Kidney epithelial cell (primary cell): ENCODE results near the gene ANTXR2. TPM values are rescaled to one million over a fixed set of nuclear protein-coding genes. Genes with fewer than 3 reads are reported as not detected.
"Not testable (repeated sequence)": the region's sequence is repeated elsewhere in the genome, so short reads cannot be mapped to it uniquely, and the experiment has no call there.

Experiments used
- DNase-seq: peaks from one replicate; pipeline ENCODE4 v3.0.0-alpha.2; 2010; ENCODE audit warnings: low read depth
- H3K27me3 ChIP-seq: 2 replicates; pipeline ENCODE4 v1.6.0; 2011; ENCODE audit warnings: low read length; ENCODE audit not compliant: control insufficient read depth, insufficient read depth
- H3K36me3 ChIP-seq: 2 replicates; pipeline ENCODE4 v1.5.1; 2011; ENCODE audit warnings: low read length; ENCODE audit not compliant: control insufficient read depth, insufficient read depth
- H3K4me3 ChIP-seq: 2 replicates; pipeline ENCODE4 v1.5.1; 2011; ENCODE audit warnings: low read depth, mild to moderate bottlenecking, control low read depth, low read length
- total RNA-seq: library from RNA; depleted of rRNA; stranded (reverse); fragments of >200 nt; gene quantifications from 2 replicates; pipeline ENCODE4 v1.2.3, GENCODE V29; 2015
- TF ChIP-seq, protein P1 (sequence below): IDR thresholded peaks from 2 replicates; pipeline ENCODE4 v1.5.1; 2011; ENCODE audit warnings: mild to moderate bottlenecking, moderate library complexity, low read length, control low read depth, inconsistent platforms; ENCODE audit not compliant: insufficient read depth, poor library complexity, severe bottlenecking

The ANTXR2 gene
- total RNA-seq, 1 donor from 2014 or later: 32.7 TPM

DNA sequence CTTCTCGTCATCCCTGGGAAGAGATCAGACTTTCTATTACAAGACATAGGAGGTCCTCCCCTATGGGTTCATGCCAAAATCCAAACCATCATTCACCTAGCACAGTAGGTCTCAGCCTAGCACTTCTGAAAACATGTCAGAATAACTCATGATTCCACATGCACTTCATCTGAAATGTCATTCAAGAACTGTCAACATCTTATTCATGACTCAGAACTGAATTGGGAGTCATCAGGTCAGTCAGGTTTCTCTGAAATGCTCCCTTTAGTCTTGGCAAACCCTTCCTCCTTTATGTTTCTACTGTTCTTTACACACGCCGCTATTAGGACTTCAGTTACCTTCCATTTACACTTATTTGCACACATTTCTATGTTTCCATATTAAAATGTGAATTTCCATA is 67.2 kb downstream of the ANTXR2 start:
- Histone ChIP-seq H3K36me3 (no peaks in the 10 kb centered on the region), H3K4me3 (no peak overlapping the region), H3K27me3 (no peaks in the 10 kb centered on the region)
- no peak for DNase-seq
- TF ChIP-seq, protein P1, sequence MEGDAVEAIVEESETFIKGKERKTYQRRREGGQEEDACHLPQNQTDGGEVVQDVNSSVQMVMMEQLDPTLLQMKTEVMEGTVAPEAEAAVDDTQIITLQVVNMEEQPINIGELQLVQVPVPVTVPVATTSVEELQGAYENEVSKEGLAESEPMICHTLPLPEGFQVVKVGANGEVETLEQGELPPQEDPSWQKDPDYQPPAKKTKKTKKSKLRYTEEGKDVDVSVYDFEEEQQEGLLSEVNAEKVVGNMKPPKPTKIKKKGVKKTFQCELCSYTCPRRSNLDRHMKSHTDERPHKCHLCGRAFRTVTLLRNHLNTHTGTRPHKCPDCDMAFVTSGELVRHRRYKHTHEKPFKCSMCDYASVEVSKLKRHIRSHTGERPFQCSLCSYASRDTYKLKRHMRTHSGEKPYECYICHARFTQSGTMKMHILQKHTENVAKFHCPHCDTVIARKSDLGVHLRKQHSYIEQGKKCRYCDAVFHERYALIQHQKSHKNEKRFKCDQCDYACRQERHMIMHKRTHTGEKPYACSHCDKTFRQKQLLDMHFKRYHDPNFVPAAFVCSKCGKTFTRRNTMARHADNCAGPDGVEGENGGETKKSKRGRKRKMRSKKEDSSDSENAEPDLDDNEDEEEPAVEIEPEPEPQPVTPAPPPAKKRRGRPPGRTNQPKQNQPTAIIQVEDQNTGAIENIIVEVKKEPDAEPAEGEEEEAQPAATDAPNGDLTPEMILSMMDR: no peak

DNA sequence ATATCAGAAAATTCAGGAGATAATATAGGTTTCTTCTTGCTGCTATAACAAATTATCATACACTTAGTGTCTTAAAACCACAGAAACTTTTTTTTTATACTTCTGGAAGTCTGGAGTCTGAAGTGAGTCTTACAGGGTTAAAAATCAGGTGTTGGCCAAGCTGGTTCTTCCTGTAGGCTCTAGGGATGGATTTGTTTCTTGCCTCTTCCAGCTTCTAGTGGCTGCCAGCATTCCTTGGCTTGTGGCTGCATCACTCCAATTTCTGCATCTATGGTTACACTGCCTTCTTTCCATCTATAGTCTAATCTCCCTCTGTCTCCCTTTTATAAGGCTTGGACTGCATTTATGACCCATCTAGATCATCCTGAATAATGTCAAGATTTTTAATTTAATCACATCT is 68.7 kb downstream of the ANTXR2 start:
- no peaks in the 10 kb centered on the region for H3K27me3 ChIP-seq
- TF ChIP-seq, protein P1: no peak
- no peak overlapping the region for H3K4me3 ChIP-seq
- no peak for DNase-seq
- H3K36me3 ChIP-seq: no peaks in the 10 kb centered on the region

GRCh38 chr4:80002559-80002958 is 70.5 kb downstream of the ANTXR2 start:
- not testable (repeated sequence) for DNase-seq, H3K4me3 ChIP-seq, H3K27me3 ChIP-seq, H3K36me3 ChIP-seq

- H3K36me3 ChIP-seq, DNase-seq, H3K27me3 ChIP-seq, H3K4me3 ChIP-seq: not testable (repeated sequence)
Measured at GRCh38 chr4:79999048-79999447, 74.0 kb downstream of the ANTXR2 start.

DNA sequence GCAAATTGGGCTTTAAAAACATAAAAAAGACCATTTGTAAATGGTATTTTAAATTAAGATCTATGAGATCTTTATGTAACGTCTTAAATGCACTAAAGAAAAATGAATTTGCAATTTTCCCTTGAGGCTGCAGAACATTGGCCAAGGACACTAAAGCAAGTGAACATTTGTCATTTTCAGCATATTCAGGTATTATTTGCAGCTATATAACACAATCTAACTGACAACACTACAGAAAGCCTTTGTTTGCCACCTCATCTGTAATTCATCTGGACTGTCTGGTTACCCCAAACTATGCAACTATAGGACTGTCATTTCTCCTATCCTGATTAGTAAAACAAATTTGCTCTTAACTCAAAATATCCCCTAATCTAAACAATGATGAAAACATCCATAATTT is 74.8 kb downstream of the ANTXR2 start:
- no peaks in the 10 kb centered on the region for H3K36me3 ChIP-seq
- TF ChIP-seq, protein P1: no peak
- no peak for DNase-seq
- no peaks in the 10 kb centered on the region for H3K27me3 ChIP-seq
- no peak overlapping the region for H3K4me3 ChIP-seq

GRCh38 chr4:79996851-79997250 is 76.2 kb downstream of the ANTXR2 start:
- TF ChIP-seq, protein P1: no peak
- Histone ChIP-seq H3K36me3 (no peaks in the 10 kb centered on the region), H3K4me3 (no peak overlapping the region), H3K27me3 (no peaks in the 10 kb centered on the region)
- no peak for DNase-seq

DNA sequence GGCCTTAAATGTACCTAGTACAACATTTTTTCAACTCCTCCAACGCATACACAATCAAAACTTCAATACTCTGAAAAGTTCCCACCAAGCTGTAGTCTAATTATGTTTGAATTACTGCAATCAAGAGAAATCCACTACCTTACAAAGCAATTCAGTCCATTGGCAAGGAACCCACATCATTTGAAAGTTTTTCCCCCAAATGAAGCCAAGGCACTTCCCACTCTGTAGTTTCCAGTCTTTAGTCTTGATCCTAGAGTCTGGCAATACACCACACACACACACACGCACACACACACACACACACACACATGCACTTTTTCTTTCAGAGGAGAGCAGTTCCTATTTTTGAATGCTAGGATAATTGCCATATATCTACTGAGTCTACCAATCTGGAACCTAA is 79.6 kb downstream of the ANTXR2 start:
- no peak for DNase-seq
- Histone ChIP-seq H3K36me3 (no peaks in the 10 kb centered on the region), H3K4me3 (no peak overlapping the region), H3K27me3 (no peaks in the 10 kb centered on the region)
- TF ChIP-seq, protein P1: no peak
